ENCODE results near the gene HSDL1. TPM values are rescaled to one million over a fixed set of nuclear protein-coding genes. Genes with fewer than 3 reads are reported as not detected.

Gene HSDL1
- total RNA-seq, 1 experiment from 2014 or later = 56.5 TPM

- DNase-seq (ENCODE audit: low spot score) = no peak
Measured at GRCh38 chr16:84176192-84177053, 31.4 kb upstream of the HSDL1 start.

- DNase-seq (ENCODE audit: low spot score) = no peak
Measured at GRCh38 chr16:84175350-84176081, 30.5 kb upstream of the HSDL1 start.

- DNase-seq (ENCODE audit: low spot score) = no peak
Measured at GRCh38 chr16:84174396-84174795, 29.4 kb upstream of the HSDL1 start.

GRCh38 chr16:84169765-84170310, 24.9 kb upstream of the HSDL1 start:
- DNase-seq (ENCODE audit: low spot score) = no peak

GRCh38 chr16:84166796-84167695, 22.1 kb upstream of the HSDL1 start:
- DNase-seq (ENCODE audit: low spot score) = no peak

- DNase-seq (ENCODE audit: low spot score) = no peak
Measured at GRCh38 chr16:84165746-84166145, 20.8 kb upstream of the HSDL1 start.

- DNase-seq (ENCODE audit: low spot score) = no peak
Measured at GRCh38 chr16:84161801-84162200, 16.8 kb upstream of the HSDL1 start.

- DNase-seq (ENCODE audit: low spot score) = no peak
Measured at GRCh38 chr16:84161037-84161436, 16.1 kb upstream of the HSDL1 start.

- no peak for DNase-seq (ENCODE audit: low spot score)
Measured at GRCh38 chr16:84159800-84160199, 14.8 kb upstream of the HSDL1 start.

- no peak for DNase-seq (ENCODE audit: low spot score)
Measured at GRCh38 chr16:84159007-84159406, 14.0 kb upstream of the HSDL1 start.

GRCh38 chr16:84156342-84156784, 11.4 kb upstream of the HSDL1 start:
- peak; percentile 54 for DNase-seq (ENCODE audit: low spot score)

- no peak for DNase-seq (ENCODE audit: low spot score)
Measured at GRCh38 chr16:84155771-84156170, 10.8 kb upstream of the HSDL1 start.

GRCh38 chr16:84155226-84155625, 10.2 kb upstream of the HSDL1 start:
- no peak for DNase-seq (ENCODE audit: low spot score)

- DNase-seq (ENCODE audit: low spot score) = no peak
Measured at GRCh38 chr16:84153660-84154214, 8.8 kb upstream of the HSDL1 start.

- no peak for DNase-seq (ENCODE audit: low spot score)
Measured at GRCh38 chr16:84150926-84151325, 5.9 kb upstream of the HSDL1 start.

GRCh38 chr16:84144209-84144858, 643 bp downstream of the HSDL1 start:
- no peak for DNase-seq (ENCODE audit: low spot score)

GRCh38 chr16:84143784-84144199, 1.2 kb downstream of the HSDL1 start:
- no peak for DNase-seq (ENCODE audit: low spot score)

- DNase-seq (ENCODE audit: low spot score) = no peak
Measured at GRCh38 chr16:84143081-84143480, 1.9 kb downstream of the HSDL1 start.

GRCh38 chr16:84141143-84141670, 3.8 kb downstream of the HSDL1 start:
- no peak for DNase-seq (ENCODE audit: low spot score)

GRCh38 chr16:84139628-84140258, 5.2 kb downstream of the HSDL1 start:
- DNase-seq (ENCODE audit: low spot score) = no peak

All from A172 (cell line).